HG02938 (cell line): ENCODE measurements around the gene FAM168B.

Experiments
- ATAC-seq: cut with Tn5 transposase; IDR thresholded peaks from one replicate; pipeline ENCODE4 v1.9.1; 2021; ENCODE audit warnings: mild to moderate bottlenecking, moderate library complexity; ENCODE audit not compliant: unreplicated experiment

Gene FAM168B

DNA sequence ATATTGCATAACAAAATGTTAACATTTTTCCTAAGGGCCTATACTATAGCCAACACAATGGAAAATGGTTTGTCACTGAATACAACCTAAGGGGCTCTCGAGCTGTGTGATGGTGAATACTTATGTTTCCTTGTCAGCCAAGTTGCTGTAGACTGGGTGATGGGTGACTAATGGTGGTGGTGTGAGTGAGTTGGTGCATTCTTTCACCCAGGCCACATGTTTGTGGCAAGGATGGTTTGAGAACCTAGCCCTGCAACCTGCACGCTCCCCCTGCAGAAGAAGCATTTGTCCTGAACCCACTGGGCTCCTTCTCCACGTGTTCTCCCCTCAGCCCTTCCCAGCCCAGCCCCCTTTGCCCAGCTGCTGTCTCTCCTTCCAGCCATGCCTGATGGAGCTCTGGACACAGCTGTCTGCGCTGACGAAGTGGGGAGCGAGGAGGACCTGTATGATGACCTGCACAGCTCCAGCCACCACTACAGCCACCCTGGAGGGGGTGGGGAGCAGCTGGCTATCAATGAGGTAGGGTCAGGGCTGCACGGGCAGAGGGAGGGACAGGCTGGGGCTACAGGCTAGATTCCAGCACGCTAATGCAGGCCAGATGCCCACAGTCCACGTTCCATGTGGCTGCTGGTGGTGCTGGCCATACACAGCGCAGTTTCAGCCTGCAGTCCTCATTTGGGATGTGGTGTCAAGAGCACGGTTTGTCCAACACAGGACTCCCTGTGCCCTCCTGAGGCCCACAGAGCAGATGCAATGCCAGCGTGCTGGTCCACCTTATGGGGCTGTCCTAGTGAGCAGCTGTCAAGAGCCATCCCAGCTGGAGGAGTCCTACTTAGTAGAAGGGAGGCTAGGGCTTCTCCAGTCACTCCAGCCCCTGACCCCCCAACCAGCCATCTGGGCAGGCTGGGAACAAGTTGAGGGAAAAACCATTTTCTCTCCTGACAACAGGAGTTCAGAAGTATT lies 65.4 kb downstream of the FAM168B start:
- no peak for ATAC-seq

DNA sequence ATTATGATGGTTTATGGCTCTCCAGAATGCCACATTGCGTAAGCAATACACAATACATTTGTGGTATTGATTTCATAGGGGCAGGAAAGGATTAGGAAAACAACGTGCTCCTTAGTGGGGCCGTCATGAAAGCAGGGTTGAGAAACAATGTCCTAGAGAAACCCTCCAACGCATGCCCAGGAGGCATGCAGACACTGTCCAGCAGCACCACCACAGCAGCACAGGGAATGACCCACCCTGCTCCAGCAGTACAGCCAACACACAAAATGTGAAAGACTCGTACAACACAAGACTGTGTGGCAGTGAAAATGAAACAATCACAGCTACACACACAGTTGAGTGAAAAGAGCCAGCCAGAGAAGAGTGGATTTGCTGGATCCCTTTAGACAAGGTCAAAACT lies 66.3 kb downstream of the FAM168B start:
- no peak for ATAC-seq

DNA sequence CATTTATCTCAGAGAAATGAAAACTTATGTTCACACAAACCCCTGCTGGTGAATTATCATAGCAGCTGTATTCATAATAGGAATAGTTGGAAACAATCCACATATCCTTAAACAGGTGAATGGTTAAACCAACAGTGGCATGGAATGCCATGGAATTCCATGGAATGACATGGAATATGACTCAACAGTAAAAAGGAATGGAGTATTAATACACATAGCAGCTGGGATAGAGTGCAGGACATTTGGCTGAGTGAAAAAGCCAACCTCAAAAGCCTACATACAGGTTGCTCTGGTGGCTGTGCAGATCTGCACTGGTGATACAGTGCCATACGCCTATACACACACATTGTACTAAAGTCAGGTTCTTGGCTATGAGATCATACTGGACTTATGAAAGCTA lies 69.5 kb downstream of the FAM168B start:
- no peak for ATAC-seq

DNA sequence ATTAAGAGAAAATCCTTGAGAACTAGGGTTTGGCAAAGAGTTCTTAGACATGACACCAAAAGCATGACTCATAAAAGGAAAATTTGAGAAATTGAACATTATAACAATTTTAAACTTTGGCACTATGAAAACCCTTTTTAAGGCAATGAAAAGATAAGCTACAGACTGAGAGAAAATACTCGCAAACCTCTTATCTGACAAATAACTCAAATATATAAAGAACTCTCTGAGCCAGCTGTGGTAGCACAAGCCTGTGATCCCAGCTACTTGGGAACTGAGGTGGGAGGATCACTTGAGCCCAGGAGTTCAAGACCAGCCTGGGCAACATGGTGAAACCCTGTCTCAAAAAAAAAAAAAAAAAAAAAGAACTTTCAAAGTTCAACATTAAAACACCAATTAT lies 70.5 kb downstream of the FAM168B start:
- no peak for ATAC-seq

DNA sequence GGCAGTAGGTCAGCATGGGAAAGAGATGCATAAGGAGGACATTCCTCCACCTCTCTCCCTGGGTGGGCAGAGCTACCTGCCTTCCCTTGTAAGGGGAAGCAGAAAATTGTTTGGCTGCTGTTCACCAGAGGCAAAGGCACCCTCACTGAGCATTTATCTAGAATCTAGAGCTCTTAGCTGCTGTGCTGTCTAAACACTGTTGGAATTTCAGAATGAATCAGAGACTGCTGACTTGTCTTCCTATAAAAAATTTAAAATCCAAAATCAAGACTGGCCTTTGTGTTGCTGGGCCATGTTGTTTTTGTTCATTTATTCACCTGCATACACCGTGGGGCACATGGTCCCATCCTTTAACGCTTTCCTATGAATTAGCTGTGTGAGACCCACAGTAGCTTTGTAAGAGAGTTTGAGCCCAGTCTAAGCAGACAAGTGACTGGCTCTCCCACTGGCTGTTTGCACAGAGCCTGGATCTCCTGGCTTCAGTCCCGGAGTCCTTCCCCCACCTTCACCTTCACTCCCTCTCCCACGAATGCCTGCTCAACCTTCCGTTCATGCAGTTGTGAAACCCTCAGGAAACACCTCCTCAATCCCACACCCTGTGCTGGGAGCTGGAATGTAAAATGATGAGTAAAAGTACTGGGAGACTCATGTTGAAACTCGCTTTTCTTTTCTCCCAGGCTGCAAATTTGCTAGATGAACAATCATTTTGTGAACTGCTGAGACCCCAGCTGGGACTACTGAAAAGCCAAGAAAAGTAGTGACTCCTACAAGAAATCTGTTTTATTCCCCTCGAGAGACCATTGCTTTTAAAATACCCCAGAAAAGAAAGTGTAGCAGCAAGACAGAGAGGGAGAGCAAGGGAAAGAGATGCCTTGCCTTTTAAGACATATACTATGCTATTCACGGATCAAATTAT lies 76.2 kb downstream of the FAM168B start:
- no peak for ATAC-seq

DNA sequence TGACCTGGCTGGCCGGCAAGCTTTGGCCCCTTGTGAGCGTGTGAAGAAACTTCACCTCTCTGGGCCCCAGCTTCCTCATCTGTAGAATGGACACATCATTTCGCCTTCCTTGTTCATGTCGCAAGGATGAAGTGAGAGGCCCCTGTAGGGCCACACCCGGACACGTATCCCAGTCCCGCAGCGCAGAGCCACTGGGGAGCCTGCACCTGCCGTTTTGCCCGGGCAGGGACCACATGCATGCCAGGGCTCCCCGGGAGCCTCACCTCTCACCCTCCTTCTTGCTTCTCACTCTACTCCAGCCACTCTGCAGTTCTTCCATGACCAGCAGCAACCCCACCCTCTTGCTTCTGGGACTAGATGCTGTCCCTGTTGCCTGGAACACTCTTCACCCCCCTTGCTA lies 77.5 kb downstream of the FAM168B start:
- no peak for ATAC-seq

DNA sequence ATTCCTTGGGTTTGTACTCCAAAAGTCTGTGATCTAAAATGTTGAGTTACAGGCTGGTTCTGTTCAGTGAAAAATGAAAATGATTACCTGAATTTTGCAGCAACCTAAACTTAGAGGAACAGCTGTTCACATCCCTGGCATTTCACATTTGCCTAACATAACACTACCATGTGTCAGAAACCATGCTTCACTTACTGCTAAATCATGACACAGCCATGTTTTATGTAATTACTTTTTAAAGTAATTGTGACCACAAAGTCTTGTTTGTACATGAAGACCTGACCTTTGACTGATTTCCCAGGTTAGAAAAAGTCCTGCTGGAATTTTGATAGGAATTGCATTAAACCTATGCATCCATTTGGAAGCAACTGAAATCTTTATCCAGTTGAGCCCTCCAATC lies 79.1 kb downstream of the FAM168B start:
- ATAC-seq: no peak

DNA sequence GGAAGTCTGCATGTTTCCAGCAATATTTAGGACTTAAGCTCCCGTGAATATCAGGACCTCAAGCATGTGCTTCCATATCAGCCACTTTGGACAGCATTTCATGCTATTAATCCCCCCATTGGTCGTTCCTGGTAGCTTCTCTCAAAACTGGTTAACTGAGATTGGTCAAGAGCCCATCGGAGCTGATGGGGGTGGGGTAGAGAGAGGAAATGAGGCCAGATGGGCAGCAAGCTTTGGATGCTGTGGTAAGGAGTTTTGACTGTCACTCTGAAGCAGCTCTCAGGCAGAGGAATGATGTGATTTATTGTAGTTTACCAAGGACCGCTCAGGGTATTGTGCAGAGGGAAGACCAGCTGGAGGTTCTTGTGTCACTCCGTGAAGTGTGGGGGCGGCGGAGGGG lies 81.8 kb downstream of the FAM168B start:
- ATAC-seq: no peak

- ATAC-seq: no peak
Observed at GRCh38 chr2:131010566-131010965, 82.7 kb downstream of the FAM168B start.

- no peak for ATAC-seq
Observed at GRCh38 chr2:131009713-131010475, 83.4 kb downstream of the FAM168B start.

DNA sequence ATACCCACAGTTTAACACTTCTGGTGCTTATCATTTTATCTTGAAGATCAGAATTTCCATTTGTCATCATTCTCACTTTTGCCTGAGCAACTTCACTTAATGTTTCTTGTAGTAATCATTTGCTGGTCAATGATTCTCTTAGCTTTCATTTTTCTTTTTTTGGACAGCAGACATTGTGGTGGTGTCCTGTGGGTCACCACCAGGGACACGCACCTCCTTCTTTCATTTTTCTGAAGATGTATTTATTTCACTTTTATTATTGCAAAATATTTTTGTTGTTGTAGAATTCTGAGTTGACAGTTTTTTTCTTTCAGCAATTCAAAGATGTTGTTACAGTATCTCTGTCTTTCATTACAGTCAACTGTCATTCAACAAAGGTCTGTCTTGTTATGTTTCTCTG lies 84.3 kb downstream of the FAM168B start:
- no peak for ATAC-seq

GRCh38 chr2:131006561-131006960 lies 86.7 kb downstream of the FAM168B start:
- no peak for ATAC-seq

DNA sequence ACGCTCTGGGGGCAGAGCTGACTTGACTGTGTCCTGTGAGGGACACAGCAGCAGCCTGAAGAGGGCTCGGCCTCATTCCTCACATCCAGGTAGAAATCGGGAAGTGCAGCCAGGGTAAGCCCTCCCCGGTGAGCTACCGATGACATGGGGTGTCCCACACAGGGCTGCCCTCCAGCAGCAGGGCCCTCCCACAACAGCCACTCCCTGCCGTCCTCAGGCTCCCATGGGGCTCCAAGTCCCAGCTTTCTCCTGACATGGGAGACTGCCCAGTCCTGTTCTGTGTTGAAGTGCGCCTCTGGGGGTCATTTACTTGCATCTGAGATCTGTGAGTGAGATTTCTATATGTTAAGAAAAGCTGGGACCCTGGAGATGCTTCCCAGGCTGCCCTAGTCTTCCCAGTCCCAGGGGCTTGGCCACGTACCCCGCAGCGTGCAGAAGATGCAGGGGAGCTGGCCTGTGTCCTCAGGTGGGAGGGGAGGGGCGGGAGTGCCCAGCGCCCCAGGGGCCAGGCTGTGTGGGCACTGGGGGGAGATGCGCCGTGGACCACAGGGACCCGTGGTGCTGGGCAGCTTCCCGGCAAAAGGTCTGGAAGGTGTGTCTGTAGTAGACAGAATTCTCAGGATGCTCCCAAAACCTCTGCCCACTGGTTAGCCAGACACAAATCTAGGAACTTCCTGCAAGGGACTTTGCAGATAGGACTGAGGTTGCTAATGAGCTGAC lies 87.9 kb downstream of the FAM168B start:
- no peak for ATAC-seq

DNA sequence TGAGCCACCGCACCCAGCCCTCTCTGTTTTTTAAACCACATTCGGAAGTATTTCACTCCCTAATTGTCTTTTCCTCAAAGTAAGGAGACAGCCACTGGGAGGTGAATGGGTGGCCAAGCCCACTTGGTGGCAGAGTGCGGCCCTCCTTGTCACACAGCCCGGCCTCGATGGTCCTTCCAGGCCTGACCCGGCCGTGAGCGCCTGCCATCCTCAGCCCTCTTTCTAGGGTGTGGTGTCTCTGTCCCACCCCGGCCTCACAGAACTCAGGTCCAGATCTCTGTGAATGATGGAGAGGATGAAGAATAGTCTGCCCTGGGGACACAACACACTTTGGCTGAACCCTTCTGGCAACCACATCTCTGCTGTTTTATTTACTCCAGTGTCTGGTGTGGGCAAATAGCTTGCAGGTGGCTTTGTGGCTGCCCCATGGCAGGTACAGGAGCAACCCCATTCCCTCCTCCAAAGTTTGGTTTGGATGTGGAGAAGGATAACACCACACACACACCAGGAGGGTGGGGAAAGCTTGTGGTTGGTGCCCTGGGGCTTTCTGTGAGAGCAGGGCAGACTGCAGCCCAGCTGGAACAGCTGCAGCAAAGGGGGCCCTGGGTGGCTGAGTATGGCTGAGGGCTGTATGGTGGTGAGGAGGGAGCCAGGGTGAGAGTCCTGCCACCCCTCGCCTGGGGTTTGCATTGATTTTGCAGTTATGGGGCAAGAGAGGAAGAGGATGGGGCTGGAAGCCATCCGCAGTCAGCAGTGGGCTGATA lies 88.6 kb downstream of the FAM168B start:
- no peak for ATAC-seq

- ATAC-seq: no peak
Observed at GRCh38 chr2:130998561-130998960, 94.7 kb downstream of the FAM168B start.
